GM23248 (cell line): Measurements from ENCODE around the gene DSC1.

Experiments
- EZH2 ChIP-seq: fragments of 200-600 bp; sonication (generic); IDR thresholded peaks from 2 replicates; pipeline ENCODE4 v1.6.1; 2018; ENCODE audit warnings: antibody characterized with exemption, mild to moderate bottlenecking; ENCODE audit not compliant: insufficient read depth, poor library complexity, severe bottlenecking
- EZH2phosphoT487 ChIP-seq: fragments of 200-600 bp; sonication (generic); IDR thresholded peaks from 2 replicates; pipeline ENCODE4 v1.6.1; 2018; ENCODE audit warnings: antibody characterized with exemption, moderate library complexity, mild to moderate bottlenecking, low read depth; ENCODE audit not compliant: insufficient read depth

- TF ChIP-seq EZH2 (no peak), EZH2phosphoT487 (no peak)
These were observed 8.6 kb upstream of the DSC1 start for GRCh38 chr18:31171144-31171839.
